Fibroblast of villous mesenchyme (primary cell): ENCODE results near the gene SLC12A8. TPM values are rescaled to one million over a fixed set of nuclear protein-coding genes. Genes with fewer than 3 reads are reported as not detected.

Experiments used
- DNase-seq: peaks from one replicate; pipeline ENCODE4 v3.0.0-alpha.2; 2010; ENCODE audit warnings: low read depth
- H3K4me3 ChIP-seq: 2 replicates; pipeline ENCODE4 v1.5.1; 2011; ENCODE audit warnings: low read depth, mild to moderate bottlenecking, low read length
- total RNA-seq: library from RNA; depleted of rRNA; stranded (reverse); fragments of >200 nt; gene quantifications from 2 replicates; pipeline ENCODE4 v1.2.3, GENCODE V29; 2012
- TF ChIP-seq, protein P1 (sequence below): IDR thresholded peaks from 2 replicates; pipeline ENCODE4 v1.5.1; 2012; ENCODE audit warnings: low read depth, mild to moderate bottlenecking, low read length; ENCODE audit not compliant: insufficient read depth

SLC12A8 gene
- total RNA-seq, 1 donor, result 37.6 TPM

DNA sequence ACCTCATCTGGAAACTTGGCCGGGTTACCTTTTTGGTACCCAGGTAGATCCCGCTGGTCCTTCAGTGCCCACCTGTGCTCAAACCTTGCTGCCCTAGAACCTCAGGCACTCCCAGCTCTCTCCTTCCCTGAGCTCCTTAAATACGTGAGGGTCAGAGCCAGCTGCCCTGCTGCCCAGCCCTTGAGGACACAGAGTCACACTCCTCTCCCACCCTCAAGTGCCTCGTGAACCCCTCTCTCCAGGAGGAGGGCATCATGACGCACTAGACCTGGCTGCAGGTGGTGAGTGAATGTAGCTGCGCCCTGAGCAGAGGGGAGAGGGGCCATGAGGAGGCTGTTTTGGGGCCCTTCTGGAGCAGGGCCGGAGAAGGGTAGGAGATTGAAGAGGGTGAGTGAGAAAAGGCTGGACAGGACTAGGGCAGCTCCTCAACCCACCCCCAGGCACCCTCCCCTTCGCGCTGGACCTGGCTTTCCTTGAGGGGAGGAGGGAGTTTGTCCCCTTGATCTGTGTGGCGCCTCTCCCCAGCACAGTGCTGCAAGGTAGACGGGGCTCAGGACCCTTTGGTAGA, 941 bp downstream of the SLC12A8 start:
- TF ChIP-seq, protein P1, sequence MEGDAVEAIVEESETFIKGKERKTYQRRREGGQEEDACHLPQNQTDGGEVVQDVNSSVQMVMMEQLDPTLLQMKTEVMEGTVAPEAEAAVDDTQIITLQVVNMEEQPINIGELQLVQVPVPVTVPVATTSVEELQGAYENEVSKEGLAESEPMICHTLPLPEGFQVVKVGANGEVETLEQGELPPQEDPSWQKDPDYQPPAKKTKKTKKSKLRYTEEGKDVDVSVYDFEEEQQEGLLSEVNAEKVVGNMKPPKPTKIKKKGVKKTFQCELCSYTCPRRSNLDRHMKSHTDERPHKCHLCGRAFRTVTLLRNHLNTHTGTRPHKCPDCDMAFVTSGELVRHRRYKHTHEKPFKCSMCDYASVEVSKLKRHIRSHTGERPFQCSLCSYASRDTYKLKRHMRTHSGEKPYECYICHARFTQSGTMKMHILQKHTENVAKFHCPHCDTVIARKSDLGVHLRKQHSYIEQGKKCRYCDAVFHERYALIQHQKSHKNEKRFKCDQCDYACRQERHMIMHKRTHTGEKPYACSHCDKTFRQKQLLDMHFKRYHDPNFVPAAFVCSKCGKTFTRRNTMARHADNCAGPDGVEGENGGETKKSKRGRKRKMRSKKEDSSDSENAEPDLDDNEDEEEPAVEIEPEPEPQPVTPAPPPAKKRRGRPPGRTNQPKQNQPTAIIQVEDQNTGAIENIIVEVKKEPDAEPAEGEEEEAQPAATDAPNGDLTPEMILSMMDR, result no peak

DNA sequence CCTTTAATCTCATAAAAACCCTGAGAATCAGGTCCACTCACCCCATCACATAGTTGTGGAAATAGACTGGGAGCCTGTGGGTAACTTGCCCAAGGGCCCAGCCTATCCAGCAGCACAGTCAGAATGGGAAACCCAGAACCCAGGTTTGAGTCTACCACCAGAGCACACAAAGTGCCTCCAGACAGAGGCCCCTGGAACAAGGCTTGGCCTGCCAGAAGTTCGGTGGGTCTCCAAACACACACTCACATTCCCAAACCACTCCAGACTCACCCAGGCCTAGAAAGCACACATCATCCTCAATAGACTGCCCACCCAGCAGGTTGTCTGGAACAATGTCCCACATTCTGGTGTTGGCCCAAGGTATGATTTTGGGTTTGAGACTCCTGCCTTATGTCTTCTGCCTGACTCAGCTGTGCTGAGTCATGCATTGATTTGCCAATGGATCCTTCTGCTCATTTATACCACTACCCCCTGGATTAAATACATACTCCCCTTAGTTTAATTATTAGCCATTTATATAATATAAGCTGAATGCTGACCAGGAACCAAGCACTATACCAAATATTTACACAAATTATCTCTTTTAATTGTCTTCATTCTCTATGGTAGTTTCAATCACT, 4.5 kb downstream of the SLC12A8 start:
- TF ChIP-seq, protein P1, result no peak
- no peak for DNase-seq
- H3K4me3 ChIP-seq, result no peak overlapping the region

More for the DNA sequence above, 941 bp downstream of the SLC12A8 start:
- no peak for DNase-seq
- peak overlapping the region; percentile 54 for H3K4me3 ChIP-seq

- TF ChIP-seq, protein P1, result no peak
- H3K4me3 ChIP-seq, result no peak overlapping the region
- DNase-seq, result no peak
Observed at GRCh38 chr3:125207507-125207906, 5.0 kb downstream of the SLC12A8 start.

DNA sequence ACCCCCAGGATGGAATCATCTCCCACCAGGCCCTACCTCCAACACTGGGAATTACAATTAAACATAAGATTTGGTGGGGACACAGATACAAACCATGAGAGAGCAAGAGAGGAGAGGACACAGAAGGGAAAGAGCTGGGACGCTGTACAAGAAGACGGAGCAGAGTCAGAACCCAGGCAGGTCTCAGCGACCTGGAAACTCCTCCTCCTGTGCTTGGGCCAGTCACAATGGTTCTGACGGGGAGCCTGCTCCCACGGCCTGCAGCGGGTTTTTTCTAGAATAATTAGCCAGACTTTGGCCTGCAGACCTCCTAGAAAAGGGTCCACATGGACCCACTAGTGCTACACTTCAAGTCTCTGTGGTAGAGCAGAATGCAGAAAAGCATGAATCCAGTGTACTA, 5.6 kb downstream of the SLC12A8 start:
- no peak for DNase-seq
- TF ChIP-seq, protein P1, result no peak
- H3K4me3 ChIP-seq, result no peak overlapping the region

- TF ChIP-seq, protein P1, result no peak
- H3K4me3 ChIP-seq, result no peak overlapping the region
- DNase-seq, result no peak
Observed at GRCh38 chr3:125203731-125204130, 8.8 kb downstream of the SLC12A8 start.

GRCh38 chr3:125202197-125202596, 10.4 kb downstream of the SLC12A8 start:
- no peak overlapping the region for H3K4me3 ChIP-seq
- no peak for DNase-seq
- TF ChIP-seq, protein P1, result no peak
